ENCODE results near the gene TTC17. TPM values are rescaled to one million over a fixed set of nuclear protein-coding genes. Genes with fewer than 3 reads are reported as not detected.

TTC17 gene
- total RNA-seq (2021), result 175 and 179 TPM in 2 replicates
- Bru-seq, nascent RNA, result percentile 98 among the genes with signal in this experiment
- percentile 97 among the genes with signal in this experiment for BruChase-seq, experiment 1, labeled RNA remaining after a 2-hour chase
- BruChase-seq, experiment 2, labeled RNA remaining after a 6-hour chase, result percentile 95 among the genes with signal in this experiment
- long read RNA-seq, full-length matches to known transcripts, result 132 of 363 reads
- long read RNA-seq, partial matches to known transcripts, result 63 of 363 reads
- long read RNA-seq, other reads (novel, unspliced or antisense), result 168 of 363 reads

GRCh38 chr11:43358801-43359421, at the start of gene TTC17:
TSS of gene TTC17 (plus strand) at chr11:43358920. CDS start at chr11:43358955, 35 bp downstream.
- DNase-seq (ENCODE audit: low spot score), result peak; percentile 100
- H3K36me3 ChIP-seq (ENCODE audit: insufficient read depth, low read length, poor library complexity, severe bottlenecking), result no peaks in the 10 kb centered on the region
- H3K27ac ChIP-seq (ENCODE audit: low read depth, low read length, poor library complexity, severe bottlenecking), result peak within 1 kb of the TSS; percentile 92
- intact Hi-C loops (cut with micrococcal nuclease; ENCODE audit: unreplicated experiment), result no loop called here
- no peaks in the 10 kb centered on the region for H3K27me3 ChIP-seq (replicated peaks; ENCODE audit: insufficient read depth, low read depth, low read length, poor library complexity)
- POLR2A ChIA-PET (ENCODE audit: low non-redundant PET), result interaction anchor here (0.5 kb wide), 1 partner anchor 752 kb away, joined by 4 read pairs; no protein-coding TSS in a partner anchor
- CTCF ChIA-PET, result interaction anchor here (0.6 kb wide), 1 partner anchor 20 kb away, joined by 5 read pairs; no protein-coding TSS in a partner anchor
- TF ChIP-seq CTCF (conservative IDR thresholded peaks at IDR 0.05; ENCODE audit: low read depth, low read length) (no peak), EZH2 (IDR thresholded peaks at IDR 0.05; ENCODE audit: borderline replicate concordance, low read depth, low read length, poor library complexity, severe bottlenecking) (no peak)
- peak within 1 kb of the TSS; percentile 68 for H3K4me3 ChIP-seq (ENCODE audit: low read depth, low read length, poor library complexity, severe bottlenecking)
- peaks cover 18% of the 10 kb centered on the region for H3K4me1 ChIP-seq (ENCODE audit: insufficient read depth, low read length, poor library complexity, severe bottlenecking)
- no peaks in the 10 kb centered on the region for H3K9me3 ChIP-seq (ENCODE audit: low read depth, low read length, poor library complexity, severe bottlenecking)
- BruUV-seq (replicated peaks), result no TSS peak

- Histone ChIP-seq H3K27me3 (replicated peaks; ENCODE audit: insufficient read depth, low read depth, low read length, poor library complexity) (no peaks in the 10 kb centered on the region), H3K27ac (ENCODE audit: low read depth, low read length, poor library complexity, severe bottlenecking) (peak within 1 kb of the TSS; percentile 89), H3K4me1 (ENCODE audit: insufficient read depth, low read length, poor library complexity, severe bottlenecking) (peaks cover 11% of the 10 kb centered on the region), H3K36me3 (ENCODE audit: insufficient read depth, low read length, poor library complexity, severe bottlenecking) (no peaks in the 10 kb centered on the region), H3K9me3 (ENCODE audit: low read depth, low read length, poor library complexity, severe bottlenecking) (no peaks in the 10 kb centered on the region), H3K4me3 (ENCODE audit: low read depth, low read length, poor library complexity, severe bottlenecking) (peak within 1 kb of the TSS; percentile 81)
- CTCF ChIA-PET, result interaction anchor here (0.7 to 1.1 kb wide), 4 partner anchors 30 to 104 kb away, joined by 3 to 4 read pairs (median 3); no protein-coding TSS in a partner anchor
- TSS peak; percentile 40 for BruUV-seq (replicated peaks)
- peak; percentile 100 for DNase-seq (ENCODE audit: low spot score)
- peak; percentile 100 for TF ChIP-seq CTCF (conservative IDR thresholded peaks at IDR 0.05; ENCODE audit: low read depth, low read length)
- TF ChIP-seq EZH2 (IDR thresholded peaks at IDR 0.05; ENCODE audit: borderline replicate concordance, low read depth, low read length, poor library complexity, severe bottlenecking), result no peak
- intact Hi-C loops (cut with micrococcal nuclease; ENCODE audit: unreplicated experiment), result no loop called here
- POLR2A ChIA-PET (ENCODE audit: low non-redundant PET), result interaction anchor here (0.8 kb wide), 1 partner anchor 30 kb away, joined by 6 read pairs; no protein-coding TSS in a partner anchor
These were observed 46.7 kb upstream of the TTC17 start, which contains the start of gene API5 for GRCh38 chr11:43311791-43312607. TSS of gene API5 (plus strand) at chr11:43311996. CDS start at chr11:43312128, 132 bp downstream.

GRCh38 chr11:43315966-43316365, 42.8 kb upstream of the TTC17 start:
- Histone ChIP-seq H3K9me3 (ENCODE audit: low read depth, low read length, poor library complexity, severe bottlenecking) (no peaks in the 10 kb centered on the region), H3K27me3 (replicated peaks; ENCODE audit: insufficient read depth, low read depth, low read length, poor library complexity) (no peaks in the 10 kb centered on the region), H3K4me3 (ENCODE audit: low read depth, low read length, poor library complexity, severe bottlenecking) (no peak overlapping the region), H3K4me1 (ENCODE audit: insufficient read depth, low read length, poor library complexity, severe bottlenecking) (peaks cover 11% of the 10 kb centered on the region), H3K36me3 (ENCODE audit: insufficient read depth, low read length, poor library complexity, severe bottlenecking) (peaks cover 25% of the 10 kb centered on the region), H3K27ac (ENCODE audit: low read depth, low read length, poor library complexity, severe bottlenecking) (no peak overlapping the region)
- POLR2A ChIA-PET (ENCODE audit: low non-redundant PET), result no interaction called here
- intact Hi-C loops (cut with micrococcal nuclease; ENCODE audit: unreplicated experiment), result no loop called here
- TF ChIP-seq EZH2 (IDR thresholded peaks at IDR 0.05; ENCODE audit: borderline replicate concordance, low read depth, low read length, poor library complexity, severe bottlenecking) (no peak), CTCF (conservative IDR thresholded peaks at IDR 0.05; ENCODE audit: low read depth, low read length) (no peak)
- no TSS peak for BruUV-seq (replicated peaks)
- DNase-seq (ENCODE audit: low spot score), result no peak
- CTCF ChIA-PET, result no interaction called here

Measured in A673 (cell line).